ENCODE measurements around the gene XPR1.

Gene XPR1

GRCh38 chr1:180937624-180938225 lies 305.9 kb downstream of the XPR1 start:
- no peak for TF ChIP-seq CTCF (IDR thresholded peaks at IDR 0.05; ENCODE audit: low read depth, low read length, missing control alignments)
- no peaks in the 10 kb centered on the region for H3K36me3 ChIP-seq (replicated peaks)
- in situ Hi-C loops (cut with HindIII; ENCODE audit: low pct_ligation_motif_present, low sequenced_read_pairs), result no loop called here

GRCh38 chr1:180939073-180939710 lies 307.4 kb downstream of the XPR1 start:
- DNase-seq, result no peak
- TF ChIP-seq CTCF (IDR thresholded peaks at IDR 0.05; ENCODE audit: low read depth, low read length, missing control alignments), result no peak

More at GRCh38 chr1:180937624-180938225, 305.9 kb downstream of the XPR1 start:
- no peaks in the 10 kb centered on the region for H3K27me3 ChIP-seq (replicated peaks)
- no peak overlapping the region for H3K4me3 ChIP-seq (ENCODE audit: low read depth, low read length)
- no peak overlapping the region for H3K27ac ChIP-seq
- no peak for DNase-seq

GRCh38 chr1:180939711-180940103 lies 307.9 kb downstream of the XPR1 start:
- no peak for TF ChIP-seq CTCF (IDR thresholded peaks at IDR 0.05; ENCODE audit: low read depth, low read length, missing control alignments)

More at GRCh38 chr1:180939073-180939710, 307.4 kb downstream of the XPR1 start:
- Histone ChIP-seq H3K4me3 (ENCODE audit: low read depth, low read length) (no peak overlapping the region), H3K36me3 (replicated peaks) (no peaks in the 10 kb centered on the region), H3K27ac (no peak overlapping the region), H3K27me3 (replicated peaks) (no peaks in the 10 kb centered on the region)
- in situ Hi-C loops (cut with HindIII; ENCODE audit: low pct_ligation_motif_present, low sequenced_read_pairs), result no loop called here

More at GRCh38 chr1:180939711-180940103, 307.9 kb downstream of the XPR1 start:
- Histone ChIP-seq H3K36me3 (replicated peaks) (no peaks in the 10 kb centered on the region), H3K4me3 (ENCODE audit: low read depth, low read length) (no peak overlapping the region), H3K27ac (no peak overlapping the region), H3K27me3 (replicated peaks) (no peaks in the 10 kb centered on the region)
- DNase-seq, result no peak
- in situ Hi-C loops (cut with HindIII; ENCODE audit: low pct_ligation_motif_present, low sequenced_read_pairs), result no loop called here
